Measurements from ENCODE around the gene FAM120B.

Gene FAM120B

DNA sequence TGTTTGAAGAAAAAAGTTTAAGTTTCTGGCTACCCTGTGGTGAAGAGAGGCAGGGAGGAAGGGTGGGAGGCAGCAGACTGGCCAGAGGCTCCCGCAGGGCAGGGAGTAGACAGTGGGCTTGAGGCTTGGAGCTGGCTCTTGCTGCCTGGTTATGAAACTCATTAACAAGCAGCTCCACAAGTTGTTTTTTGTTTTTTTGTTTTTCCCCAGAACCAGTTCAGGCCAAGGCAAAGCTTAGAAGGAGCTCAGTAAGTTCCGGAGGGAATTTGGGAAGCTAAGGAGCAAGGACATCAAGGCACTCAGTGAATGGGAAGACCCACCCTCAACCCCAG lies 19.7 kb upstream of the FAM120B start:
- no peak for DNase-seq (ENCODE audit: low read depth)

DNA sequence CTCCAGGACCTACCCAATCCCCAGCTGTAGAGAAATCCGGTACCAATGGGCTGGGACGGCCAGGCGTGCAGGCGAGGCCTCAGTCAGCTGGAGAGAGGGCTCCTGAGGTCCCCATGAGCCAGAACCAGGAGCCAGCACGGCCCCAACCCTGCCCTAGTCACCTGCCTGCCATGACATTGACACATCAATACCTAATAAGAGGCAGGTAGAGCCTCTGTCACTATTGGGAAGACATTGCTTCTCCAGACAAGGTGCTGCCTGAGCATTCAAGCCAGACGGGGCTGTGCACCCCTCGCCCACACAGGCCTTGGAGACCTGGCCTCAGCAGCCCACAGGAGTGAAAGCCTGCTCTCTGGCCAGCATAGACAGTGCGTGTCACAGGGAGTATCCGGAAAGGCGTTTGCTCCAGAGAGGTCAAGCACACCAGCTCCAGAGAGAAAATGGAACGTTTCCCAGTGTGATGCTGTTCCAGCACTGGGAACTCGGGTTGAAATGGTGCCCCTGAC lies 19.1 kb upstream of the FAM120B start:
- DNase-seq (ENCODE audit: low read depth): no peak

DNA sequence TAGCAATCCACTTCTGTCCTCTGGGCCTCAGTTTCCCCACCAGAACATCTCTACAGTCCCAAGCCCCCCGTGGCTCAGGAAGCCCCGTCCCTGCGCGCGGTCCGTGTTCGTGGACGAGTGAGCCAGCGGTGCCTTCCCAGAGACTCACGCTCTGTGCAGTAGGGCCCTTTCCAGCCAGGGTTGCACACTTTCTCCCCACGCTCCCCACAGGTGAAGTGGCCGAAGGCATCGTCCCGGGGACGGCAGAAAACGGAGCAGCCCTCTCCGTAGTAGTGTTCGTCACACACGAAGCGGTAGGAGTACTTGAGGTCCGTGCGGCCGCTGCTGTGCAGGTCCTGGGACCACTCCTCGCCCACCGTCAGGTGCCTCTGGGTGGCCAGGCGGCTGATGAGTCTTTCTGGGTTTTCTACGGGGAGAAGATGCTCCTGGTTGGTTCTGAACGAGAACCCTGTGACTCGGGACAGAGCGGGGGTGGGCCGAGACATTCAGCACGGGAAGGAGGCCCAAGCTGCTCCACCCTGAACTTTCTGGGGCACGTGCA lies 18.4 kb upstream of the FAM120B start:
- no peak for DNase-seq (ENCODE audit: low read depth)

DNA sequence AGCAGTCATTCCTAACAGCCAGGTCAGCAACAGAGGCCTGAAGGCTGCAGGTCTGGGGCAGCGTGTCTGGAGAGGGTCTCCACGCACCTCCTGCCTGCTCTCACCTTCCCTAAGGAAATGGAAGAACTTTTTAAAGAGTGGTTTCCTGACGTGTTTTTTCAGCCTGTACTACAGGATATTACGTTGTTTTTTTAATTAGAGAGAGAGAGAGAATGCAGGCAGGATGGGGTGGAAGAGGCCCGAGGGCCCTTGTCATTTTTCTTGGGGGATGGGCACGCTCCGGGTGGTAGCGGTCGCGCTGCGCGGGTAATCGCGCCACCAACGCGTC lies 17.7 kb upstream of the FAM120B start:
- DNase-seq (ENCODE audit: low read depth): no peak

DNA sequence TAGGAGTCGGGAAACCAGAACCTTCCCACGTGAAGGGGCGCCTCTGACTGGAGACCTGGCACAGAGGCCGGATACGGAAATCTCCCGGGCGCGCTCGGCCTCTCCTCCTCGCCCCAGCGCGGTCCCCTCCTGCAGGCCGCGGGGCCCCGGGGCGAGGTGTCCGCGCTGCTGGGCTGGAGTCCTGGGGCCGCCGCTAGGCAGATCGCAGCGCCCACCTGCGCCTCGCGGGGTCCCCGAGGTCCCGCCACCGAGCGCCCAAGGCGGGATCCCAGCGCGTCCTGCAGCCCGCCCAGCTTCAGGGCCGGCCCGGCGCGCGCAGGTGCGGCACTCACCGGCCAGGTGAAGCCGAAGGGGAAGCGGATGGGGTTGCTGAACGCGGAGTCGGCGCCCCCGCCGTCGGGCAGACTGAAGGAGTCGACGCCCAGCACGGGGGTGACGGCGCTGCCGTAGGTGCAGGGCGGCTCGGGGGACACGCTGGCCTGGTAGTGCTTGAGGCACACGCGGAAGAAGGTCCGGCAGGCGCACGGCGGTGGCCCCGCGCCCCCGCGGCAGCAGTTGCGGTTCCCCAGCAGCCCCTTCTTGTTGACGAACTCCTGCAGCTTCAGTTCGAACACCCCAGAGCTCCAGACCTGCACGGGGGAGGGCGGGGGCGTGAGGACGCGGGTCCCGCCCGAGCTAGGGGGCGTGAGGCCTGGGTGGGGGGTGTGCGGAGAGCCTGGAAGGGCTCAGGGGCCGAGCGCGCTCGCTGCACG lies 17.2 kb upstream of the FAM120B start:
- no peak for DNase-seq (ENCODE audit: low read depth)

DNA sequence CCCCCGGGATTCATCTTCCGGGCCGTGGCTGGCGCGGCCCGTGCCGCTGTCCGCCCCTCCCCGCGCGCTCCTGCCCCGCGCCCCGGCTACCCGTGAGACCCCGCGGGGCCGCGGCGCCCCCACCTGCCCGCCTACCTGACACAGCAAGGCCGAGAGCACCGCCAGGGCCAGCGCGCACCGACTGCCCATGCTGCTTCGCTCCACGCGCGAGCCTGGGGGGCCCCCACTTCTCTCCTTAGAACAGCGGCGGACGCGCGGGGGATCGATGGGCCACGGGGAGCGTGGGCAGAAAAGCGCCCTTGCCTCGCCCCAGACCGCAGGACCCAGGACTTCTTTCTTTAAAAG lies 16.6 kb upstream of the FAM120B start:
- DNase-seq (ENCODE audit: low read depth): no peak

DNA sequence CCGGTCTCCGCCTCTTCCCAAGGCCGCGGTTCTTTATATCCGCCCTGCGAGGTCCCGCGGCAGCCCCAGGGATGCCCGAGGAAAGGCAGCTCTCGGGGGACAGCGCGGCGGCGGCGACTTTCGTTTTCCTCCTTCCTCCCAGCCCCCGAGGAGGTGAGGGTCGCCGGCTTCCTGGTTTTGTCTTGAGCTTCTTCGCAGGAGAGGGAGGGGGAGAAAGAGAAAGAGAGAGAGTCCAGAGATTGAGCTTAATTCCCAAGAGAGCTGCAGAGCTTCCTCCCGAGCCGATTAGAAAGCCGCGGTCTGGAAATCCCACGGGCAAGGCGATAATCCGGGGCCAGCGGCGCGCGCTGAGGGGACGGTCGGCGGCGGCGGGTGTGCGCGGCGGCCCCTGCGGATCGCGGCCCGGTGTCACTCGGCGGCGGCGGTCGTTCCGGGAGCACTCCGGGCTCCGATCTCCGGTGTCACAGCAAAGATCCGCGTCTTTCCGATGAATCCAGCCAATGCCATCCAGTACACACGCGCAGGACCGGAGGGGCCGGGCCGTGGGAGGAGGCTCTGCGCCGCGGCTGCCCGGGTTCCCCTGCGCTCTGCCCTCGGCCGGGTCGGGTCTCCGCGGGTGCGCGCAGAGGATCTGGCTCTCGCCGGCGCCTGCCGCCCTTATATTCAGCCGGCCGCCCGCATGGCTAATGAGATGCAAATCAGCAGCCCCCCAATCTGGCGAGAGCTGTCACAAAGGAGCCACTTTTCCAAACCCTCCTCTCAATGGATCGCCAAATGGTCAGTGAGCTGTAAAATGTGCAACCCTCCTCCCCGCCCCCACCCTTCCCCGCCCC lies 16.0 kb upstream of the FAM120B start, which contains the start of gene DLL1:
DLL1 (minus strand) TSS at position 783 of the 833 bp plus-strand sequence. CDS start 939 bp downstream, outside the sequence.
- DNase-seq (ENCODE audit: low read depth): no peak

DNA sequence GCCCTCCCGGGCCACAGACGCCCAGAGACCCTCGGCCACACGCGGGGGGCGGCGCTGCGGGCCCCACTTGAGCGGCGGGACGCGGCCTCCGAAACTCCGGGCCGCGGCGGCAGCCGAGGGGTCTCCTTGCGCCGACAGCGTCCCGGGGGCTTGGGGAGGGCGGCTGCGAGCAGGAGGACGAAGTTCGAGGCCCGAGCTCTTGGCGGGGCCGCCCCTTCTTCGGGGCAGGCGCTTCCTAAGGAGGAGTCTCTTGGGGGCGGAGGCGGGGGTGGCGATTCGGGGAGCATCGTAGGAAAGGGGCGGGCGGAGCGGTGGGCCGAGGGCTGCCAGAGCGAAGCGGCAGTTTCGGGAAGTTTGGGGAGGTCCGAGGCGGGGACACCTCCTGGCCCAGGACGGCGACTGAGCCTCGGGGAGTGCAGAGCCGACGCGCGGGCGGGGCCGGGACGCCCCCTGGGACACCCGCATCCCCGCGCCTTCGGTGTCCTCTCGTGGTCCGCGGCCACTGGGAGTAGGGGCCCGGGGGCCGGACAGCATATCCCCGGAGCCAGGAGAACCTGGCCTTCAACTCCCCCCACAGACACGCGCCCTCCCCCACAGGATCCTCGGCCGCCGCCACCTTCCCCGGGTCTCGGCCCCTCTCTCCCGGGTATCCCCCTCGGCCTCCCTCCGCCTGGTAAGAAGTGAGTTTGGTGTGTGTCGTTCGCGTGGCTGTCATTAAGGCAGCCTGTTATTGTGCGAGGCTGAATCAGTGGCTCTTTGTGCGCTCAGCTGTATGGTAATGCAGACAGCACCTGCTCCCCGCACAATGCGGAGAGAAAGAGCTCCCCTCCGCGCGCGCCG lies 15.1 kb upstream of the FAM120B start:
- no peak for DNase-seq (ENCODE audit: low read depth)

DNA sequence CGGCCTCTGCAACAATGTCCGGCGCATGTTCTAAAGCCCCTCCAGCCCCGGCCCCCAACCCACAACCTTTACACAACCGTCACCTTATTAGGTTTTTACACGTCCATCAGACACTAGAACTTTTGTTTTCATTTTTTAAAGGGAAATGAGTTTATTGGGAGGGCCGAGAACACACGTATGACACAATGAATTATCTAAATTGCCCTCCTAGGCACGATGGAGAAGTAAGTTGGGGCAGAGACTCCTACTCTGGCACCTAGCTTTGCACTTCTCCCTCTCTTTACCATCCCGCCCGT lies 14.5 kb upstream of the FAM120B start:
- DNase-seq (ENCODE audit: low read depth): no peak

DNA sequence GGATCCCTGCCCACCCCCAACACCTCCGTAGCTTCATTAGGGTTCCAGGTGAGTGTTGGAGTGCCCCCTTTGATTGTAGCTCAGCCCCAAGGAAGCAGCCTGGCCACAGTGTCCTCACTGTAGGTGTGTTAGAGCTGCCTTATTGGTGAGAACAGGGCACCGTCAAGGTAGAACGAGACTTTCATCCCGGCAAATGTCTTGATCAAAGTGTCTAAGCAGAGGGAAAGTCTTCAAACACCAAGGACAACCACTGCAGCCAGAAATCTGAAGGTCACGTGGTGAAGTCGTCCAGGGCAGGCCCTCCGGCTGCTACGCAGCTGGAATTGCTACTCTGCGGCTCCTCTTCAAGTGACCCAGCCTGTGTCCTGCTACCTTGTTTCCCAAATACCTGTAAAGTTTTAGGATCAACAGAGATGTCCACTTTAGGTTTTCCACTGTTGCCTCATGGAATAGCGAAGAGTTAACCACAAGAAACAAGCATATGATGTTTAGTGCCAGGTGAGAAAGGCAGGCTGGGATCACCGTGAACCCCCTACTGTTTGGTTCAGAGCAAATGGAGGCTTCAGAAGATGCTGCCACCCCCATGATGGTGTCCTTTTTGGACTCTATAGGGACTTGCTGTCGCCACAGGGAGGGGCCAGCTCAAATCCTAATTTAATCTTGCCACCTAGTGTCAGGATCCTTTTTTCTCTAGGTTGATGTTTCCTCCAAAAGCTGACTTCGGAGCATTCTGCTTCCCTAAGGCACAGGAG lies 14.0 kb upstream of the FAM120B start:
- no peak for DNase-seq (ENCODE audit: low read depth)

DNA sequence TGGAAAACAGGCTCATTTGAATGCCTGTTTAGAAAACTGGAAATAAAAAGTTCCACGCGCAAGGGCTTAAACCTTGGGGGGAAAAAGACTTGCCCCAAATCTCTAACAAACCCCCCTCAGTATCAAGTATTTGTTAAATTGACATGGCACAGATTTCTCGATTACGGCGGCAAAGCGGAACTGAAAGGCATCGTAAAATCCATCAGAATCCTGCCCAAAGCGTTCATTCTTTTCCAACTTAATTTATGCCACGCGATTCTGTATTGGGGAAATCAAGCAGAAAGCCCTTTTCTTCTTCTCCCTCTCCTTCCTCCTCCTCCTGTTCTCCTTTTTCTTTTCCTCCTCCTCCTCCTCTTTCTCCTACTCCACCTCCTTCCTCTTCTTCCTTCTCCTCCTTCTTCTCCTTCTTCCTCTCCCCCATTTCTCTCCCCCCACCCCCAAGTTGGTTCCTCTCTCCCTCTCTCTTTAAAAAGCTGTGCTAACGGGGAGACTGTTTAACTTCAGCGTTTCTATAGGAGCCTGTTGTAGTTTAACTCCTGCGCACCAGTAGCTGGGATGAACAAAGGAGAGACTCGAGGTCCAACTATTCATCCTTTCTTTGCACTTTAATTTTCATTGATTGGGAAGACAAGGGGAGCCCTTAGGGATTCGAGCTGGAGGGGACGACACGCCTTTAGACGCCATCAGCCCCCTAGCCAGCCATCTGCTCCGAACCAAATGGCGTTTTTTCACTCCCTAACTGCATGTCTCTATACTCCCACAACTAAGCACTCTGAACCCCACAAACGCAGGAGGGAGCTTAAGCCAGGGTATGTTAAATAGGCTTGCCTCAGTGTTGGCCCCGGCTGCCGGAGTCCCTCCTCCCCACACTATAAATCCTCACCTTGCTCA lies 13.0 kb upstream of the FAM120B start:
- no peak for DNase-seq (ENCODE audit: low read depth)

DNA sequence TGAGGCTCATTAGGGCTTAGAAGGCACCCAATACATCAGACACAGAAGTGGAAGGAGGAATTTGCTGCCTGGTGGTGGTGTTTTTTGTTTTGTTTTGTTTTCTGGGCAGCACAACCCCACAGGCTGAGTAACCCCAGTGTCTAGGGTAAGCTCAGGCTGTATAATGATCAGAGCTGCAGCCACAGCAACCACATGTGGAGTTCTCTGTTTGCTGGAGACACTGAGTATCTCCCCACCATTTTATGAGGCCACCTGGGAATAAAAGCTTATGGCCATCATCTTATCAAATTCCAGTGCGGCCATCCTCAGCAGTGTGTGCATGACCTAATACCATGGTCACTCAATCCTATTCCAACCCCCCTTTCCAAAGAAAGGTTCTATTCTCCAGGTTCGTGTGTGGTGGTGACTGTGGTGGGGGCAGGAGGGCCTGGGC lies 12.2 kb upstream of the FAM120B start:
- no peak for DNase-seq (ENCODE audit: low read depth)

DNA sequence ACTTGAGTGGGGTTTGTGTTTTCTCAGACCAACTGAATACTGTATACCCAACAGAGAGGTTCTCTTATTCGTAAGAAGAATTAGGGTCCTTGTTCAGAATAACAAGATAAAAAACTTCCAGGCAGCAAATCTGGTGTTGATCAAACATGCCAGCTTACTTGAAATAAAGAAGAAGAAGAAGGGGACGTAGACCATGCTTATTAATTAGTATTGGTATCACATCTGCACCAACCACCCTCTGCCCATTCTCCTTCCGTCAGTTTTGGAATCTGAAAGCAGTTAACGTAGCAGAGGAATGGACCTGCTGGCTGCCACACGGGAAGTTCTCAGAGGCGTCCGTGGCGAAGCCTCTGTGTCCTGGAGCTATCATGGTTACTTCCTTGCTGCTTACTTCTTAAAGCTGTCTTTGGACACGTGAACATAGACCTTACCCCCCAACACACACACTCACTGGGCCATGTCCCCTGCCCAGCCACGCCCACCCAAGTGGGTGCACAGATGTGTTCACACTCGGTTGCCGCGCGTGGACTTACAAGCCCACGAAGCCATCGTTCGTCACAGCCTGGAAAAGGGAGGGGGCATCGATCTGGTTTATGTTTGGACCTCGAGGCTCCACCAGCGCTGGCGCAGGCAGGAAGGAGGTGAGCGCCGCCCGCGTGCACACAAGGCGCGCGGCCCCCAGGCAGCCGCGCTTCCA lies 11.6 kb upstream of the FAM120B start:
- no peak for DNase-seq (ENCODE audit: low read depth)

DNA sequence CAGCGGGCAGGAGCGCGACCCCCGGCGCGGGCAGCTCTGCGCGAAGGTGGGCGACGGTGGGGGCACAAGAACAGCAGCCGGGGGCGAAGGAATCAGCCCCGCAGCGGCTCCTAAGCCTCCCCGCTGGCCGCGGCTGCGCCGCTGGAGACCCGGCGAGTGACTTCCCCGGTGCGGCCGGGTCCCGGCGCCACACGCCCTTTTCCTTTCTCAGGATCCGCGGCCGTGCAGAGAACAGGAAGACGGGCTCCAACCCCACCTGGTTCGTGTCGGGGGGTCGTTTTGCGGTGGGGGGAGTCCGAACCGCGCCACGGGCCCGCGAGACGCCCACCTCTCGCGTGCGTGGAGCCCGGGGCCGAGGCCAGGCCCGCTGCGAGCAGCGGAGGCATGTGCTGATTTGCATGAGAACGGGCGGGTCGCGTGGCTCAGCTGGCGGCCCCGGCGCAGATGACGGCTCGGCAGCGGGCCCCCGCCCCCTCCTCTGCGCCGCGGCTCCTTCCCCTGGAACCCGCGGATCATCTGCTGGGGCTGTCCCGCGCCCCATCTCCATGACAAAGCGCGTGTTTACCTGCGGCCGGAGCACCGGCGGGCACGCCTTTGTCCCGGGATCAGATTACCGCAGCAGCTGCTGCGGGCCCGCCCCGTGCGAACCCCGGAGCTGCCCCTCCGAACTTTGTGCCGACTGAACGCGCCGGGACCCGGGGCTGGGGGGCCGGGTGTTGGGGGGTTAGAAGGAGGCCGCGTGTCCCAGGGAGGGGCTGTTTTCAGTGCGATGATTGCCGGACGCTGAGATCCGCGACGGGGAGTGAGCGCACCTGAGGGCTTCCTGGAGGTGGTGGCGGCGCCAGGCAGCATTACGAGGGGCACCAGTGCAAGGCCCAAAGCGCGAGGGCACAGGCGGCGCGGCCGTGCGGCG lies 10.8 kb upstream of the FAM120B start:
- no peak for DNase-seq (ENCODE audit: low read depth)

DNA sequence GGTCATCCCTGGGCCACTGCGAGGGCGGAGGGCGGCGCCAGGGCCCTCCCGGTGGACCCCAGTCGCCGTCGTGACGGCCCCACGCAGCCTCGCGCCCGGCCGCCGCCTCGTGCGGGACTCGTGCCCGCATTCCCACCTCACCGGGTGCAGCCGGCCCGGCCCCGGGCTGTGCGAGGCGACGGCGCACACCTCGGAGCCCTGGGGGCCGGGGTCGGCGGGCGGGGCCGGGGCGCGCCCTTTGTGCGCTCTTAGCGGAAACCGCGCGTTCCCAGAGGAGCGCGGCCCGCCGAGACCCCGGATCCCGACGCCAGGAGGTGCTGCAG lies 10.2 kb upstream of the FAM120B start:
- no peak for DNase-seq (ENCODE audit: low read depth)

DNA sequence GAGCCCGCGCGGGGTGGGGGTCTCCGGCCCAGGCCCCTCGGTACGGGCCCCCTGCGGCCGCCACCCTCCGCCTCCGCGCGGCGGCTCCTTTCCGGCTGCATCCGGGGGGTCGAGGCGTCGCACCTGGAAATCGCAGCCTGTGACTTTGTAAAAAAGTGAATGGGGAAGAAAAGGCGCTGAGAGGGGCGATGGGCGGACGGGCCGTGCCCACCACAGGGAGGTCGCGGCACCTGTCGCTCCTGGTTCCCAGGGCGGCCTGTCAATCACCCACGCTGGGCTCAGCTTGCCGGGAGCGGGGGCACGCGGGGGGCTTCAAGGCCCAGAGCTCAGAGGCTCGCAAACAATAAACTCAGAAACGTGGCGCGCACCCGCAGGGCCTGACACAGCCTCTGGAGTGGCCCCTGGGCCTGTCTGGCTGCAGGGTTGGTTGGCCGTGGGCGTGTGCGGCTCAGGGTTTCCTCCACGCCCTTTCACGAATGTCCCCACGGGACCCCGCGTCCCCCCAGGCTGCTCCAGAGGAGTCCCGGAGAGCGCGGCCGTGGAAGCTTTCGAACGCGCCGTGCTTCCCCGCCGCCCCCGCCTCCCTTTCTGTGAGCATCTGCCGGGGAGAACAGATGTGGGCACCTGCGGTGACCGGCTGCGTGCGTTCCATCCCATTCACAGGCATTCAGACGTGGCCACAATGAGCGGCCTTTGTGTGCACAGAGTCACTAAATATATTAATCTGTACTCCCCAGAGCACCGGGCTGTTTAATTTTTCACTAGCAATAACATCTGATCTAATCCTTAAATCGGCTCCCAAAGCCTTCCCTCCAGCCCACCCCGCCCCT lies 9.6 kb upstream of the FAM120B start:
- DNase-seq (ENCODE audit: low read depth): no peak

DNA sequence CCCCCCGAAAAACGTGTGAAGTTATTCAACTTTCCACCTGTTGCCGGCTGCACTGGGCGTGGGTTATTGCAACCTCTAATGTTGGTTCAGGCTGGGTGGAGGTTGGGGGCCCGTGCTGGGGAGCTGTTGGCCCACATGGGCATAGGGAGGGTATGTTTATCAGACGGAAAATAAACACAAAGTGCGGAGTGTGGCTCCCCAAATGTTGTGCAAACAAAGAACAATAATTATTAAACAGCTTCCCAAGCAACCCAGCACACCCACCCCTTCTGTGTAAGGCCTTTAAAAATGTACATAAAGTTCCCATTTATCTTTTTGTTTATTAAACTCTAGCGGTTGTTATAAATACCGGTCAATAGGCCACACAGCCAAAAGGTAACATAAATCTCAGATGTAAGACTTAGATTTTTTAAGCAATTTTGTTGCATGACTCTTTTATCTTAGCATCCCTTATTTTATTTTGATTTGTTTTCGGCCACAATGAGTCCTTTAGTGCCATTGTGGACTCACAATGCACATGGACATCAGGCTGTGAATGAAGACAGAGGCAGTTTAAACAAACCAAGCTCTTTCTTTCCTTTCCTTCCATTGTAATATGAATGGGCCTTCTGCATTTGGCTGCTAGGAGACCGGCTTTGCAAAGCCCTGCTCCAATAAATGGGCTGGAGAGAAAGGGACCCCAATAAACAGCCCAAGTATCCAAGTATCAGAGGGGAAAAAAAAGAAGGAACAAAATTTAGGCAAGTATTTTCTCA lies 8.8 kb upstream of the FAM120B start:
- no peak for DNase-seq (ENCODE audit: low read depth)

DNA sequence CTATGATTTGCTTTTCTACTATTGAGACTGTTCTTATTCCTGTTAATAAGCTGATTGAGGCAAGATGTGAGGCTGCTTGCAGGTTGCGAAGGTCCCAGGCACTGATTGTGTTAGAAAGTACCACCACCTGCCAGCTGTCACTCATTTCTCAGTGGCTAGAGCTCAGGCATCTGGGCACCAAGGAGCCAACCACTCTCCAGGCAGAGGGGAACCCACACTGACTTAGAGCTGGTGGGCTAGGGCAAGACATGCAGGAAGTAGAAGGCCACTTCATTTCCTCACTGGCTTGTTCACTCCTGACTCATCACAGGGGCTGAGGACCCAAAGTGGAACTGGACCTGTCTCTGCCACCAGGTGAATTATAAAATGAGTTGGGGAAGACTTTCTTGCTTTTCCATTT lies 7.9 kb upstream of the FAM120B start:
- DNase-seq (ENCODE audit: low read depth): no peak

Measured in activated T-cell treated with anti-CD3 and anti-CD28 coated beads for 24 hours (primary cell).